ENCODE results near the gene BRK1.
"Not testable (repeated sequence)": the region's sequence is repeated elsewhere in the genome, so short reads cannot be mapped to it uniquely, and the experiment has no call there.

Gene BRK1

GRCh38 chr3:10115326-10116137 is at the start of gene BRK1:
TSS of gene BRK1 (plus strand) at chr3:10115675. CDS start at chr3:10115702, 27 bp downstream.
- peak; percentile 94 for DNase-seq

- not testable (repeated sequence) for DNase-seq
Observed at GRCh38 chr3:10070077-10070476, 45.4 kb upstream of the BRK1 start.

- no peak for DNase-seq
Observed at GRCh38 chr3:10074666-10075065, 40.8 kb upstream of the BRK1 start.

GRCh38 chr3:10081871-10082270 is 33.6 kb upstream of the BRK1 start:
- no peak for DNase-seq

- no peak for DNase-seq
Observed at GRCh38 chr3:10085738-10086137, 29.7 kb upstream of the BRK1 start.

GRCh38 chr3:10088256-10088655 is 27.2 kb upstream of the BRK1 start:
- no peak for DNase-seq

GRCh38 chr3:10090179-10090578 is 25.3 kb upstream of the BRK1 start:
- DNase-seq: no peak

GRCh38 chr3:10090774-10091173 is 24.7 kb upstream of the BRK1 start:
- not testable (repeated sequence) for DNase-seq

- DNase-seq: not testable (repeated sequence)
Observed at GRCh38 chr3:10091387-10091786, 24.1 kb upstream of the BRK1 start.

- DNase-seq: no peak
Observed at GRCh38 chr3:10093678-10094077, 21.8 kb upstream of the BRK1 start.

GRCh38 chr3:10099041-10099440 is 16.4 kb upstream of the BRK1 start:
- no peak for DNase-seq

GRCh38 chr3:10106919-10107318 is 8.6 kb upstream of the BRK1 start:
- DNase-seq: no peak

- no peak for DNase-seq
Observed at GRCh38 chr3:10108091-10108490, 7.4 kb upstream of the BRK1 start, which contains the start of gene FANCD2OS. TSS of gene FANCD2OS (minus strand) at chr3:10108255. CDS start at chr3:10104774, 3,481 bp downstream.

- DNase-seq: no peak
Observed at GRCh38 chr3:10116138-10116460, 624 bp downstream of the BRK1 start.

GRCh38 chr3:10116928-10117327 is 1.5 kb downstream of the BRK1 start:
- no peak for DNase-seq

- DNase-seq: no peak
Observed at GRCh38 chr3:10119376-10119775, 3.9 kb downstream of the BRK1 start.

GRCh38 chr3:10121064-10121463 is 5.6 kb downstream of the BRK1 start:
- DNase-seq: no peak

GRCh38 chr3:10122724-10123123 is 7.2 kb downstream of the BRK1 start:
- no peak for DNase-seq

- DNase-seq: not testable (repeated sequence)
Observed at GRCh38 chr3:10135872-10136271, 20.4 kb downstream of the BRK1 start.

- no peak for DNase-seq
Observed at GRCh38 chr3:10136426-10137005, 21.0 kb downstream of the BRK1 start.

GRCh38 chr3:10137178-10137577 is 21.7 kb downstream of the BRK1 start:
- DNase-seq: no peak

- DNase-seq: no peak
Observed at GRCh38 chr3:10140996-10141546, 25.6 kb downstream of the BRK1 start.

- no peak for DNase-seq
Observed at GRCh38 chr3:10142707-10143560, 27.5 kb downstream of the BRK1 start.

All from amniotic stem cell (primary cell).